ENCODE results near the gene DENND2A.

DENND2A gene

GRCh38 chr7:140675726-140676125 lies 35.1 kb upstream of the DENND2A start:
- 0 out of 22 replicates have a peak, but pooled peaks cover 0 to 1% (median 0%) of the 10 kb centered on the region in 11 experiments for H4K20me1 ChIP-seq
- peak overlapping the region in 2 of 10 experiments; percentile 7 to 16; a peak in 2 of 20 replicates for H3K4me3 ChIP-seq
- H3K27ac ChIP-seq: peak overlapping the region; percentile 33 to 80 (median 72); a peak in 21 of 22 replicates
- H3K4me1 ChIP-seq: peaks cover 43 to 62% (median 53%) of the 10 kb centered on the region in 10 experiments
- H3K9me3 ChIP-seq (replicated peaks in 1 of 11): no peaks in the 10 kb centered on the region
- peak overlapping the region in 10 of 11 experiments; percentile 39 to 92 (median 56); a peak in 18 of 22 replicates for H3K9ac ChIP-seq
- H3K27me3 ChIP-seq: no peaks in the 10 kb centered on the region
- peak overlapping the region; percentile 75 to 100 (median 96) for H3K4me2 ChIP-seq
- TF ChIP-seq Cebpa-rat (IDR thresholded peaks at IDR 0.05): no peak
- peaks cover 23 to 34% (median 30%) of the 10 kb centered on the region in 11 experiments for H3K36me3 ChIP-seq

GRCh38 chr7:140674899-140675701 lies 34.5 kb upstream of the DENND2A start:
- no peak for TF ChIP-seq Cebpa-rat (IDR thresholded peaks at IDR 0.05)
- H3K9me3 ChIP-seq (replicated peaks in 1 of 11): no peaks in the 10 kb centered on the region
- H3K27me3 ChIP-seq: no peaks in the 10 kb centered on the region
- H4K20me1 ChIP-seq: no peaks in the 10 kb centered on the region
- peak overlapping the region; percentile 33 to 80 (median 72); a peak in 21 of 22 replicates for H3K27ac ChIP-seq
- peaks cover 17 to 27% (median 24%) of the 10 kb centered on the region in 11 experiments; a peak in 21 of 22 replicates for H3K36me3 ChIP-seq
- peak overlapping the region; percentile 39 to 92 (median 57); a peak in 17 of 22 replicates for H3K9ac ChIP-seq
- H3K4me2 ChIP-seq: peak overlapping the region; percentile 75 to 100 (median 96)
- H3K4me1 ChIP-seq: peaks cover 43 to 66% (median 54%) of the 10 kb centered on the region in 10 experiments
- H3K4me3 ChIP-seq: peak overlapping the region in 6 of 10 experiments; percentile 15 to 83 (median 48); a peak in 3 of 20 replicates

GRCh38 chr7:140674356-140674800 lies 33.8 kb upstream of the DENND2A start:
- Histone ChIP-seq H3K4me2 (peak overlapping the region; percentile 75 to 100 (median 96)), H3K4me3 (peak overlapping the region; percentile 74 to 91 (median 82); a peak in 11 of 20 replicates), H3K27ac (peak overlapping the region in 5 of 11 experiments; percentile 65 to 91 (median 88); a peak in 8 of 22 replicates), H3K4me1 (peaks cover 43 to 66% (median 54%) of the 10 kb centered on the region in 10 experiments), H3K27me3 (no peaks in the 10 kb centered on the region), H3K36me3 (peaks cover 9 to 20% (median 16%) of the 10 kb centered on the region in 11 experiments; a peak in 20 of 22 replicates), H3K9me3 (replicated peaks in 1 of 11) (no peaks in the 10 kb centered on the region), H3K9ac (peak overlapping the region in 9 of 11 experiments; percentile 1 to 92 (median 88); a peak in 9 of 22 replicates), H4K20me1 (no peaks in the 10 kb centered on the region)
- TF ChIP-seq Cebpa-rat (IDR thresholded peaks at IDR 0.05): no peak

- no peak for TF ChIP-seq Cebpa-rat (IDR thresholded peaks at IDR 0.05)
- Histone ChIP-seq H3K9ac (peak overlapping the region; percentile 82 to 94 (median 89)), H3K9me3 (replicated peaks in 1 of 11) (no peaks in the 10 kb centered on the region), H3K27me3 (no peaks in the 10 kb centered on the region), H3K4me1 (peaks cover 43 to 66% (median 54%) of the 10 kb centered on the region in 10 experiments), H3K27ac (peak overlapping the region in 10 of 11 experiments; percentile 83 to 92 (median 86); a peak in 20 of 22 replicates), H4K20me1 (no peaks in the 10 kb centered on the region), H3K4me3 (peak overlapping the region; percentile 74 to 91 (median 82)), H3K36me3 (peaks cover 3 to 14% (median 10%) of the 10 kb centered on the region in 11 experiments; a peak in 17 of 22 replicates), H3K4me2 (peak overlapping the region; percentile 75 to 100 (median 96))
Measured at GRCh38 chr7:140673774-140674155, 33.2 kb upstream of the DENND2A start.

- Histone ChIP-seq H3K4me1 (peaks cover 43 to 66% (median 54%) of the 10 kb centered on the region in 10 experiments), H3K27ac (peak overlapping the region; percentile 75 to 92 (median 86)), H3K9ac (peak overlapping the region; percentile 82 to 94 (median 89))
Measured at GRCh38 chr7:140673063-140673773, 32.6 kb upstream of the DENND2A start.

GRCh38 chr7:140672382-140673062 lies 31.9 kb upstream of the DENND2A start, which contains the start of gene ADCK2:
Gene ADCK2, plus strand, starts transcription at chr7:140672945. Its CDS starts 386 bp downstream, at chr7:140673331.
- TF ChIP-seq Cebpa-rat (IDR thresholded peaks at IDR 0.05): no peak
- H3K36me3 ChIP-seq: peaks cover 0 to 2% (median 0%) of the 10 kb centered on the region in 11 experiments; a peak in 5 of 22 replicates
- peak within 1 kb of the TSS; percentile 75 to 92 (median 86) for H3K27ac ChIP-seq
- H3K27me3 ChIP-seq: no peaks in the 10 kb centered on the region
- peaks cover 43 to 61% (median 54%) of the 10 kb centered on the region in 10 experiments for H3K4me1 ChIP-seq
- H3K9me3 ChIP-seq (replicated peaks in 1 of 11): no peaks in the 10 kb centered on the region
- no peaks in the 10 kb centered on the region for H4K20me1 ChIP-seq
- peak within 1 kb of the TSS; percentile 82 to 94 (median 89) for H3K9ac ChIP-seq
- H3K4me3 ChIP-seq: peak within 1 kb of the TSS; percentile 74 to 91 (median 82)
- H3K4me2 ChIP-seq: peak within 1 kb of the TSS; percentile 75 to 100 (median 96)

More at GRCh38 chr7:140673063-140673773, 32.6 kb upstream of the DENND2A start:
- Histone ChIP-seq H3K27me3 (no peaks in the 10 kb centered on the region), H3K36me3 (peaks cover 0 to 8% (median 5%) of the 10 kb centered on the region in 11 experiments; a peak in 11 of 22 replicates), H3K4me3 (peak overlapping the region; percentile 74 to 91 (median 82)), H3K4me2 (peak overlapping the region; percentile 75 to 100 (median 96)), H4K20me1 (no peaks in the 10 kb centered on the region), H3K9me3 (replicated peaks in 1 of 11) (no peaks in the 10 kb centered on the region)
- TF ChIP-seq Cebpa-rat (IDR thresholded peaks at IDR 0.05): no peak

GRCh38 chr7:140671966-140672365 lies 31.4 kb upstream of the DENND2A start:
- TF ChIP-seq Cebpa-rat (IDR thresholded peaks at IDR 0.05): no peak
- H3K9ac ChIP-seq: peak overlapping the region in 2 of 11 experiments; percentile 18 to 27; a peak in 1 of 22 replicates
- H3K27me3 ChIP-seq: no peaks in the 10 kb centered on the region
- H4K20me1 ChIP-seq: no peaks in the 10 kb centered on the region
- H3K4me2 ChIP-seq: peak overlapping the region; percentile 40 to 96 (median 57)
- H3K4me1 ChIP-seq: peaks cover 40 to 58% (median 51%) of the 10 kb centered on the region in 10 experiments
- no peaks in the 10 kb centered on the region for H3K9me3 ChIP-seq (replicated peaks in 1 of 11)
- H3K36me3 ChIP-seq: no peaks in the 10 kb centered on the region
- peak overlapping the region in 1 of 10 experiments; percentile 80; a peak in 1 of 20 replicates for H3K4me3 ChIP-seq
- H3K27ac ChIP-seq: peak overlapping the region in 4 of 11 experiments; percentile 39 to 43 (median 42); a peak in 4 of 22 replicates
